HepG2 (cell line): ENCODE data around the gene USH2A. TPM values are rescaled to one million over a fixed set of nuclear protein-coding genes. Genes with fewer than 3 reads are reported as not detected.
A peak's percentile ranks its signal among the peaks of the same experiment; 100 is the strongest.
"Not testable (repeated sequence)": the region's sequence is repeated elsewhere in the genome, so short reads cannot be mapped to it uniquely, and the experiment has no call there.

ENCODE experiments used
- ATAC-seq: fragments of 200-7000 bp; cut with Tn5 transposase; 3 replicates; pipeline ENCODE4 v1.9.1; 2020; ENCODE audit warnings: mild to moderate bottlenecking, moderate library complexity
- BruUV-seq: library from RNA; stranded (reverse); fragments of 400-500 nt; replicated peaks from 2 replicates; lab custom pipeline; 2021; lab: Mats Ljungman, UMichigan
- CTCF ChIA-PET: fragments of 300-600 bp; formaldehyde crosslinking; extraction: SDS; loops from one replicate; lab custom pipeline; 2021; ENCODE audit warnings: low total read pairs, inconsistent platforms, low intra/inter-chr PET ratio; lab: Yijun Ruan, JAX
- POLR2A ChIA-PET: fragments of 350-600 bp; sonication (Branson Sonifier 250); formaldehyde crosslinking; loops from one replicate; lab custom pipeline; 2020; ENCODE audit warnings: antibody characterized with exemption, inconsistent platforms; lab: Yijun Ruan, JAX
- DNase-seq: peaks from one replicate; pipeline ENCODE4 v3.0.0-alpha.2; 2015; ENCODE audit warnings: low spot score
- FAIRE-seq: peaks from 3 replicates; lab custom pipeline; 2011; peaks lifted over from hg19 to GRCh38; lab: Jason Lieb, UNC
- H2AFZ ChIP-seq: one replicate; pipeline ENCODE4 v1.6.1; 2011; ENCODE audit warnings: low read length, inconsistent platforms
- H3K27ac ChIP-seq: fragments of 300-600 bp; 3 replicates; pipeline ENCODE4 v1.8.0; 2011; ENCODE audit warnings: mixed run types, mild to moderate bottlenecking, mixed read lengths, low read length, inconsistent platforms; ENCODE audit not compliant: insufficient read depth; ENCODE audit errors: extremely low read length
- H3K27me3 ChIP-seq, 2 experiments: fragments of 200-600 bp in 1 of 2; 2 replicates in 1 of 2; 3 replicates in 1 of 2; pipeline versions ENCODE4 v1.6.0 to v1.8.0; 2011; ENCODE audit warnings: low read length in 2 of 2, mild to moderate bottlenecking in 2 of 2, moderate library complexity in 2 of 2, inconsistent platforms in 1 of 2; ENCODE audit not compliant: insufficient read depth in 2 of 2, control insufficient read depth in 1 of 2
- H3K36me3 ChIP-seq, 2 experiments: fragments of 200-600 bp in 1 of 2; replicated peaks in 1 of 2; 2 replicates in 1 of 2; 3 replicates in 1 of 2; pipeline versions ENCODE4 v1.5.1 to v1.8.0; 2011; ENCODE audit warnings: low read length in 2 of 2, inconsistent platforms in 1 of 2; ENCODE audit not compliant: insufficient read depth in 2 of 2, control insufficient read depth in 1 of 2
- H3K4me1 ChIP-seq: 2 replicates; pipeline ENCODE4 v1.5.1; 2012; ENCODE audit warnings: low read length, inconsistent platforms; ENCODE audit not compliant: insufficient read depth
- H3K4me2 ChIP-seq: 2 replicates; pipeline ENCODE4 v1.6.0; 2011; ENCODE audit warnings: low read depth, low read length, inconsistent platforms
- H3K4me3 ChIP-seq, 3 experiments: fragments of 200-600 bp in 1 of 3; sonication (generic), shearing (Covaris generic) in 1 of 3; replicated peaks in 1 of 3; 2 replicates each; pipeline ENCODE4 v1.5.1; 2011 to 2016; ENCODE audit warnings: low read length in 3 of 3, inconsistent platforms in 2 of 3, low read depth in 2 of 3, mild to moderate bottlenecking in 2 of 3, control low read depth in 1 of 3, mixed read lengths in 1 of 3; ENCODE audit not compliant: insufficient read depth in 1 of 3
- H3K79me2 ChIP-seq: one replicate; pipeline ENCODE4 v1.6.1; 2011; ENCODE audit warnings: low read length, inconsistent platforms; ENCODE audit not compliant: insufficient read depth
- H3K9ac ChIP-seq: 2 replicates; pipeline ENCODE4 v1.6.0; 2011; ENCODE audit warnings: mild to moderate bottlenecking, low read depth, low read length, inconsistent platforms; ENCODE audit not compliant: insufficient read depth
- H3K9me3 ChIP-seq: 2 replicates; pipeline ENCODE4 v1.5.1; 2012; ENCODE audit warnings: mild to moderate bottlenecking, low read length
- H4K20me1 ChIP-seq: 2 replicates; pipeline ENCODE4 v1.6.0; 2011; ENCODE audit warnings: inconsistent platforms, mild to moderate bottlenecking, low read length, moderate library complexity; ENCODE audit not compliant: insufficient read depth
- ATF3 ChIP-seq: sonication (generic); formaldehyde crosslinking; IDR thresholded peaks from 2 replicates; pipeline ENCODE4 v1.4.0; 2020; ENCODE audit warnings: missing genetic modification reagents
- DRAP1 ChIP-seq: IDR thresholded peaks from 2 replicates; pipeline ENCODE4 v1.6.1; 2016; ENCODE audit warnings: missing genetic modification reagents, missing compliant biosample characterization
- EED ChIP-seq: sonication (generic); formaldehyde crosslinking; IDR thresholded peaks from 2 replicates; pipeline ENCODE4 v1.5.0; 2020; ENCODE audit warnings: mild to moderate bottlenecking, missing genetic modification reagents
- EZH2 ChIP-seq: conservative IDR thresholded peaks from 2 replicates; pipeline ENCODE4 v1.6.1; 2012; ENCODE audit warnings: mild to moderate bottlenecking, low read depth, low read length, moderate library complexity
- HNF4G ChIP-seq, 2 experiments: sonication (generic) in 1 of 2; formaldehyde crosslinking in 1 of 2; IDR thresholded peaks; 2 replicates each; pipeline versions ENCODE4 v1.4.0 to v1.6.1; 2011 to 2020; ENCODE audit warnings: borderline replicate concordance in 2 of 2, low read depth in 2 of 2, mild to moderate bottlenecking in 2 of 2, low read length in 1 of 2, missing genetic modification reagents in 1 of 2, moderate library complexity in 1 of 2
- NCOR1 ChIP-seq: fragments of 200-600 bp; sonication (generic); IDR thresholded peaks from 2 replicates; pipeline ENCODE4 v1.7.0; 2017; ENCODE audit warnings: antibody characterized with exemption, low read length, borderline replicate concordance
- NR2F1 ChIP-seq, 2 experiments: fragments of 450-650 bp in 1 of 2; formaldehyde crosslinking in 1 of 2; IDR thresholded peaks; 2 replicates each; pipeline versions ENCODE4 v1.5.0 to v1.6.1; 2016 to 2020; ENCODE audit warnings: mild to moderate bottlenecking in 1 of 2, missing compliant biosample characterization in 1 of 2, missing genetic modification reagents in 1 of 2, moderate library complexity in 1 of 2
- PHF5A ChIP-seq: IDR thresholded peaks from one replicate; pipeline ENCODE4 v1.6.1; 2018; ENCODE audit warnings: low read depth, missing genetic modification reagents; ENCODE audit not compliant: unreplicated experiment
- PLRG1 ChIP-seq: fragments of 450-650 bp; conservative IDR thresholded peaks from 2 replicates; pipeline ENCODE4 v1.6.1; 2016
- RAD51 ChIP-seq: fragments of 450-650 bp; IDR thresholded peaks from 2 replicates; pipeline ENCODE4 v1.6.1; 2016; ENCODE audit warnings: borderline replicate concordance
- RCOR2 ChIP-seq: IDR thresholded peaks from 2 replicates; pipeline ENCODE4 v1.6.1; 2016; ENCODE audit warnings: missing biosample characterization, missing genetic modification reagents
- SMC3 ChIP-seq: IDR thresholded peaks from 2 replicates; pipeline ENCODE4 v1.6.1; 2011; ENCODE audit warnings: low read length, improper control_type of control experiment
- SRSF9 ChIP-seq: fragments of 200-400 bp; formaldehyde crosslinking; IDR thresholded peaks from 2 replicates; pipeline ENCODE4 v1.6.1; 2018; ENCODE audit warnings: borderline replicate concordance, mild to moderate bottlenecking, low read depth, low read length; ENCODE audit not compliant: insufficient read depth, poor library complexity, severe bottlenecking
- ZNF326 ChIP-seq: sonication (generic); formaldehyde crosslinking; IDR thresholded peaks from 2 replicates; pipeline ENCODE4 v1.4.0; 2020; ENCODE audit warnings: missing genetic modification reagents, borderline replicate concordance
- ZNF597 ChIP-seq: sonication (generic); formaldehyde crosslinking; IDR thresholded peaks from 2 replicates; pipeline ENCODE4 v1.5.0; 2020; ENCODE audit warnings: missing genetic modification reagents
- ZSCAN21 ChIP-seq: sonication (generic); formaldehyde crosslinking; IDR thresholded peaks from 2 replicates; pipeline ENCODE4 v1.8.0; 2022; ENCODE audit warnings: mild to moderate bottlenecking, missing genetic modification reagents, moderate library complexity, borderline replicate concordance
- WGBS: methylation state at CpG from one replicate; pipeline ENCODE4 v1.1.6; 2017; ENCODE audit warnings: low lambda C conversion rate; 5-methylcytosine and 5-hydroxymethylcytosine counted together
- in situ Hi-C: cut with HindIII; loops from 2 replicates; pipeline ENCODE4 v1.10.0; 2017; ENCODE audit warnings: low pct_unique_long_range_greater_than_20kb; ENCODE audit not compliant: extremely low pct_ligation_motif_present
- intact Hi-C: fragments of 100-400 bp; cut with micrococcal nuclease; formaldehyde crosslinking; loops from one replicate; pipeline ENCODE4 v1.10.0; 2022; ENCODE audit not compliant: unreplicated experiment
- polyA plus RNA-seq, 8 experiments: library from polyadenylated mRNA; depleted of rRNA in 3 of 8; stranded (reverse) in 7 of 8; unstranded in 1 of 8; fragments of >200 nt; fragmentation: Illumina TruSeq in 4 of 8; extraction: Trizol in 4 of 8; gene quantifications; 2 replicates each; pipeline versions ENCODE4 v1.2.1 to v1.2.3, GENCODE V29; 2011 to 2016; ENCODE audit warnings: low read depth in 4 of 8, missing spikeins in 1 of 8, mixed read lengths in 1 of 8; ENCODE audit not compliant: insufficient read depth in 1 of 8
- total RNA-seq, 5 experiments: library from RNA; depleted of rRNA; stranded (reverse); fragments of >200 nt; fragmentation: Illumina TruSeq; extraction: Trizol; gene quantifications; 2 replicates each; pipeline ENCODE4 v1.2.3, GENCODE V29; 2016; ENCODE audit warnings: low read depth in 1 of 5

USH2A gene
- total and polyA plus RNA-seq, 2 of the 13 experiments (the other 11 are each of a cell fraction or from before 2014, with no cell fraction given) = 0.02 TPM; not detected in 1

- BruUV-seq, H3K27ac ChIP-seq, H3K27me3 ChIP-seq, intact Hi-C loops, H3K36me3 ChIP-seq, DNase-seq: not testable (repeated sequence)
- 1% methylated on average over 5 of the region's 5 CpGs for WGBS
- TF ChIP-seq RAD51 = peak; percentile 67; the same call in 1 of the 2 replicates
- TF ChIP-seq, all 625 proteins: peak for 1; not testable (repeated sequence) for 624
- FAIRE-seq, H3K4me2 ChIP-seq, ATAC-seq, H2AFZ ChIP-seq, H4K20me1 ChIP-seq, H3K79me2 ChIP-seq, in situ Hi-C loops, H3K9ac ChIP-seq, CTCF ChIA-PET, POLR2A ChIA-PET, H3K4me1 ChIP-seq, H3K9me3 ChIP-seq, H3K4me3 ChIP-seq: not testable (repeated sequence)
These were observed 82.7 kb downstream of the USH2A start for GRCh38 chr1:216340542-216340941.

- TF ChIP-seq ZSCAN21 (no peak), NCOR1 (no peak), DRAP1 (CRISPR knock-in tag) (no peak), HNF4G (IDR thresholded peaks at IDR 0.05; ENCODE audit: borderline replicate concordance, low read depth, low read length) (no peak), HNF4G (CRISPR knock-in tag; IDR thresholded peaks at IDR 0.05; ENCODE audit: borderline replicate concordance, low read depth) (no peak), EZH2 (no peak), NR2F1 (CRISPR knock-in tag; IDR thresholded peaks at IDR 0.05) (no peak), SRSF9 (no peak), SMC3 (no peak), ZNF597 (CRISPR knock-in tag) (no peak), RCOR2 (CRISPR knock-in tag) (no peak), PHF5A (CRISPR knock-in tag) (no peak), ATF3 (CRISPR knock-in tag) (no peak), EED (no peak), ZNF326 (CRISPR knock-in tag) (no peak), PLRG1 (no peak)
- no peak overlapping the region for H3K27ac ChIP-seq
- FAIRE-seq (no peak), ATAC-seq (no peak), DNase-seq (no peak)
- H3K4me1 ChIP-seq = no peaks in the 10 kb centered on the region
- in situ Hi-C loops = no loop called here
- no peaks in the 10 kb centered on the region for H3K36me3 ChIP-seq
- intact Hi-C loops = no loop called here
- peaks cover 17% of the 10 kb centered on the region for H3K9me3 ChIP-seq
- H3K27me3 ChIP-seq = no peaks in the 10 kb centered on the region; a peak in 1 of 5 replicates
- ChIA-PET CTCF (no interaction called here), POLR2A (no interaction called here)
- no peak overlapping the region for H3K9ac ChIP-seq
- no peak overlapping the region for H3K4me2 ChIP-seq
- H3K4me3 ChIP-seq = no peak overlapping the region
- H4K20me1 ChIP-seq = no peaks in the 10 kb centered on the region
- WGBS = 52% methylated on average over 3 of the region's 3 CpGs
- no TSS peak for BruUV-seq
- no peak overlapping the region for H2AFZ ChIP-seq
- H3K79me2 ChIP-seq = no peaks in the 10 kb centered on the region
These were observed 90.8 kb downstream of the USH2A start for GRCh38 chr1:216332462-216332861.
